ENCODE results near the gene ST8SIA1. TPM values are rescaled to one million over a fixed set of nuclear protein-coding genes. Genes with fewer than 3 reads are reported as not detected.

The ST8SIA1 gene
- total RNA-seq, 2 experiments from 2014 or later, result 9.5 to 9.6 TPM

- peaks cover 17% of the 10 kb centered on the region for H3K4me1 Mint-ChIP-seq (ENCODE audit: low read depth)
- POLR2A ChIA-PET, result no interaction called here
- no peaks in the 10 kb centered on the region for H3K27me3 Mint-ChIP-seq
- H3K36me3 Mint-ChIP-seq, result no peaks in the 10 kb centered on the region
- no peak overlapping the region for H3K27ac Mint-ChIP-seq
- no peak overlapping the region for H3K4me3 Mint-ChIP-seq
- intact Hi-C loops (cut with micrococcal nuclease), result no loop called here
- DNase-seq, result no peak
- H3K9me3 Mint-ChIP-seq, result no peaks in the 10 kb centered on the region
- CTCF ChIA-PET, result no interaction called here
These were observed 104.7 kb downstream of the ST8SIA1 start for GRCh38 chr12:22229652-22230279.

DNA sequence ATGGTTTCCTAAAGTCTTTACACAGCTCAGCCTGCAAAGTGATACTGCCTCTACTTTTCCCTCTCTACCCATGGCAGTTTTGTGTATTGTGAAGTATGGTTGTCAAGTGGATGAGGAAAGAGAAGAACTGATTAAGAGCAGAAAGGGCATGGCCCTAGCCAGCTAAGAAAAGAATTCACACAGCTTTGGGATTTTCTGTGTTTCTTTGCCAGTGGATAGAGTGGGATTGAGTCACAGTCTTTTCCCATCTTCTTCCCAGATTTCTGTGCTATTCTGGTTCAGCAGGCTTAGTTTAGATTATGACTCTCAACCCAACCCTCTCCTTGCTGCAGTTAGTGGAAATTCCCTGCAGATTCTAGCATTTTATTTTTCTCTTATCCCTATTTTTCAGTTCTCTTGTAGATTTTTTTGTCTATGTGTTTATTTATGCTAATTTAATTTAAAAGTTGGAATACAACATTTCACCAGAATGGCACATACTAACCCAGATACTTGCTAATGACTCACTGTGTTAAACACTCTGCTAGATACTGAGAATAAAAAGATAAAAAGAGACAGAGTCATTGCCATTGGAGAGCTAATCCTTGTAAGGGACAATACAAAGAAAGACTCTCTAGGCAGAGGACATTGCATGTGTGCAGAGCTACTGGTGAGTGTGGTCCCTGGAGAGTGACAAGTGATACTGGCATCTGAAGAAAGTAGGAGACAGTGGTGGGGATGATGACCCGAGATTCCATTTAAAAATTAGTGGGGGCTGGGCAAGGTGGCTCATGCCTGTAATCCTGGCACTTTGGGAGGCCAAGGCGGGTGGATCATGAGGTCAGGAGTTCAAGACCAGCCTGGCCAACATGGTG lies 106.3 kb downstream of the ST8SIA1 start:
- Mint-ChIP-seq H3K4me1 (ENCODE audit: low read depth) (peaks cover 19% of the 10 kb centered on the region), H3K36me3 (no peaks in the 10 kb centered on the region), H3K27ac (no peak overlapping the region), H3K9me3 (no peaks in the 10 kb centered on the region), H3K4me3 (no peak overlapping the region), H3K27me3 (no peaks in the 10 kb centered on the region)
- POLR2A ChIA-PET, result interaction anchor here (0.8 kb wide), 1 partner anchor 107 kb away, joined by 3 read pairs; no protein-coding TSS in a partner anchor
- no peak for DNase-seq
- intact Hi-C loops (cut with micrococcal nuclease), result no loop called here
- CTCF ChIA-PET, result no interaction called here

GRCh38 chr12:22223356-22223755 lies 111.2 kb downstream of the ST8SIA1 start:
- Mint-ChIP-seq H3K27ac (no peak overlapping the region), H3K9me3 (no peaks in the 10 kb centered on the region), H3K27me3 (no peaks in the 10 kb centered on the region), H3K4me1 (ENCODE audit: low read depth) (peaks cover 17% of the 10 kb centered on the region), H3K36me3 (no peaks in the 10 kb centered on the region), H3K4me3 (no peak overlapping the region)
- CTCF ChIA-PET, result no interaction called here
- intact Hi-C loops (cut with micrococcal nuclease), result no loop called here
- DNase-seq, result no peak
- POLR2A ChIA-PET, result no interaction called here

DNA sequence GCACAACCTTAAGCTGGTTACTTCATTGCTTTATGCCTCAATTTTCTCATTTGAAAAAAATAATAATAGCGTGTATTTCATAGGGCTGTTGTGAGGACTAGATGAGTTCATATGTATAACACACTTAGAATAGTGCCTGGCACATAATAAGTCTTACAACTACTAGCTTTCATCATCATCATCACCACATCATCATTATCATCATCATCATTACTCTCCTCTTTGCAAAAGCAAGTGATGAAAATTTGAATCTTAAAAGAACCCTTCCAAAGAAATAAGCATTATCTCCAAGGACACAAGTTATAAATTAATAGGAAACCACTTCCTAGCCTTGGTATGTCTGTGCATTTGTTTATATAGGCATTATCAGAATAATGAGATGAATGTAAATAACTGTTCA lies 117.0 kb downstream of the ST8SIA1 start:
- no peak overlapping the region for H3K4me3 Mint-ChIP-seq
- H3K4me1 Mint-ChIP-seq (ENCODE audit: low read depth), result no peaks in the 10 kb centered on the region
- H3K36me3 Mint-ChIP-seq, result peaks cover 4% of the 10 kb centered on the region
- DNase-seq, result no peak
- H3K27ac Mint-ChIP-seq, result no peak overlapping the region
- intact Hi-C loops (cut with micrococcal nuclease), result no loop called here
- no peaks in the 10 kb centered on the region for H3K27me3 Mint-ChIP-seq
- POLR2A ChIA-PET, result no interaction called here
- H3K9me3 Mint-ChIP-seq, result no peaks in the 10 kb centered on the region
- CTCF ChIA-PET, result no interaction called here

DNA sequence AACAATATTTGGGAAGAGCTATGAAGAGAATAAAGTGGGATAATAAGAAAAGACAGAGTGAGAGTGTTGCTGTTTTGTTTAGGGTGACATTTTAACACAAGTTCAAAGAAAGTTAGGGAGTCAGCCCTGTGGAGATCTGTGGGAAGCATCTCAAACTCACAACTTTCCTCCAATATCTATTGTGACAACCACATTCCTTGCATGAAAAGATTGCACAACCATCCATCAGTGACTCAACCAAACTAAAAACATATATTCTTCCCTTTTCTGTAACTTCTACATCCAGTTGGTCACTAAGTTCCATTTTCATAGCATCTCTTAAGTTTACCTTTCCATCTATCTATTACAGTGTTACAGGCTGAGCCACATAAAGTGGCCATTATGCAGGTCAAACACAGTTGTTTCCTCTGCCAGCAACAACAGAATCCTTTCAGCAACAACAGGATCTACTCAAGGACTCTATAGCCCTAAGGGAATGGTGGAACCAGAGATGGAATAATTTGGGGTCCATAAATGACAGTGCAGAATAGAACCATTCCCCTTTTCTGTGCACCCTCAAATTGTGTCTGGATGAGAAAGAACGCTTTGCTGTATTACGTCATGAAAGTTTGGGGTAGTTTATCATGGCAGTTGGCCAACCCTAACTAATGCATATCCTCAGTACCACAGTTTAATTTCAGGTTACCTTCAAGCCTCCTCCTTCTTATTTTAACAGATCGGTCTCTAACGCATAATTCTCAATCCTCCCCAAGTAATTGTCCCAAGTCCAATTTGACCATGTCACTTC lies 118.8 kb downstream of the ST8SIA1 start:
- no peak overlapping the region for H3K27ac Mint-ChIP-seq
- no peaks in the 10 kb centered on the region for H3K9me3 Mint-ChIP-seq
- no peak for DNase-seq
- H3K27me3 Mint-ChIP-seq, result no peaks in the 10 kb centered on the region
- intact Hi-C loops (cut with micrococcal nuclease), result no loop called here
- ChIA-PET POLR2A (no interaction called here), CTCF (no interaction called here)
- no peak overlapping the region for H3K4me3 Mint-ChIP-seq
- H3K4me1 Mint-ChIP-seq (ENCODE audit: low read depth), result no peaks in the 10 kb centered on the region
- H3K36me3 Mint-ChIP-seq, result peaks cover 6% of the 10 kb centered on the region

DNA sequence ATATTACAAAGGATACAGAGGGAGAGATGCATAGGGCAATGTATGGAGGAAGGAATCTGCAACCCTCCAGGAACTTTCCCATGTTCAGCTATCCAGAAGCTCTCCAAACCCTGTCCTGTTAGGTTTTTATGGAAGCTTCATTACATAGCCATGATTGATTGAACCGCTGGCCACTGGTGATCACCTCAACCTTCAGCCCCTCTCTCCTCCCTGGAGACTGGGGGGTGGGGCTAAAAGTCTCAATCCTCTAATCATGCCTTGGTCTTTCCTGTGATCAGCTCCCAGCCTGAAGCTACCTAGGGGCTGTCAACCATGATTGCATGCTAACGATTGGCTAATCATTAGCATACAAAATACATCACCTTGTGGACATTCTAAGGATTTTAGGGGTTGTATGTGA lies 123.4 kb downstream of the ST8SIA1 start:
- DNase-seq, result no peak
- intact Hi-C loops (cut with micrococcal nuclease), result no loop called here
- peaks cover 6% of the 10 kb centered on the region for H3K36me3 Mint-ChIP-seq
- H3K4me1 Mint-ChIP-seq (ENCODE audit: low read depth), result no peaks in the 10 kb centered on the region
- no peak overlapping the region for H3K27ac Mint-ChIP-seq
- H3K9me3 Mint-ChIP-seq, result no peaks in the 10 kb centered on the region
- no peak overlapping the region for H3K4me3 Mint-ChIP-seq
- POLR2A ChIA-PET, result interaction anchor here (0.6 kb wide), 1 partner anchor 201 kb away, joined by 3 read pairs; no protein-coding TSS in a partner anchor
- H3K27me3 Mint-ChIP-seq, result no peaks in the 10 kb centered on the region
- CTCF ChIA-PET, result no interaction called here

DNA sequence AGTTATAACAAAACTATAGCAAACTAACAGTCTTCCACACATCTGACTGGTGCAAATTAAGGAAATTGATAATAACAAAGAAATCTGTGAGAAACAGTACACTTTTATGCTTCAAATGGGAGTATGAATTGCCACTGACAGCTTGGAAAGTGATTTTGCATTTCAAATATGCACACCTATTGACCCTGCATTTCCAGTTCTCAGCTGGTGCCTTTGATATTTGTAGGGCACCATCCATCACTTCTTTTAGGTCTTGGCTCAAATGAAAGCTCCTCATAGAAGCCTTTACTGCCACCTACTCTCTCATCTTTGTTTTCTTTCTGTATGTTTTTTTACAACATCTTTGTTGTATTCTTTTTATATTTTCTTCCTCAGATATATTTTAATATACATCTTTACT lies 125.1 kb downstream of the ST8SIA1 start:
- Mint-ChIP-seq H3K27me3 (no peaks in the 10 kb centered on the region), H3K36me3 (peaks cover 8% of the 10 kb centered on the region), H3K4me3 (no peak overlapping the region), H3K9me3 (peaks cover under 1% of the 10 kb centered on the region), H3K27ac (no peak overlapping the region), H3K4me1 (ENCODE audit: low read depth) (no peaks in the 10 kb centered on the region)
- intact Hi-C loops (cut with micrococcal nuclease), result no loop called here
- ChIA-PET POLR2A (no interaction called here), CTCF (no interaction called here)
- no peak for DNase-seq

DNA sequence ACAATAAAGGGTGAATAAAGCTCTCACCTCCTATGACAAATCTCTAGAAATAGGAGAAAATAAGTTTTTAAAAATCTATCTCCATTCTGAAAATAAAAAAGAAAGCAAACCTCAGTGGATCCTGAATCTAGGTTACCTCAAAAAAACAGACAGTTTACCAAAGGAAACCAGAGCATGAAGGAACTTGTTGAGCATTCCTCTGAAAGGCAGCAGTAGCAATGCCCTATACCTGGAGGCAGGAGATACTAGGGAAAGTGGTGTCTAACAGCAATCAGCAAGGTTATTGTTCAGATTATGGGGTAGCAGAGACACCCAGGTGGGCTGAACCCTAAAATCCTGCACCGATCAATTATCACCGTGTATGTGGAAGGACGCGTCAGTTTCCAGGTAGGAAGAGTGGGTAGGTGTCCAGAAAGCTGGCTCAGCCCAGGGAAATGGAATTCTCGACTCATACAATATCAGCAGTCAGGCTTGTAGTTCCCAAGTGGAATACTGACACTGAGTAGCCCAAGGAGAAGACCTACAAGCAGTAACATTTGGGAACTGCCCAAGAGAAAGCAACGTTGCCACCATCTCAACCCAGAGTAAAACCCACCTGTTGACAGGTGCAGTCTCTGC lies 128.3 kb downstream of the ST8SIA1 start:
- Mint-ChIP-seq H3K27me3 (no peaks in the 10 kb centered on the region), H3K4me3 (no peak overlapping the region), H3K27ac (no peak overlapping the region), H3K9me3 (peaks cover 13% of the 10 kb centered on the region), H3K4me1 (ENCODE audit: low read depth) (no peaks in the 10 kb centered on the region), H3K36me3 (peaks cover 15% of the 10 kb centered on the region)
- intact Hi-C loops (cut with micrococcal nuclease), result no loop called here
- no peak for DNase-seq
- ChIA-PET CTCF (no interaction called here), POLR2A (no interaction called here)

GRCh38 chr12:22204391-22204790 lies 130.1 kb downstream of the ST8SIA1 start:
- intact Hi-C loops (cut with micrococcal nuclease), result no loop called here
- peaks cover 13% of the 10 kb centered on the region for H3K9me3 Mint-ChIP-seq
- H3K27me3 Mint-ChIP-seq, result no peaks in the 10 kb centered on the region
- no peaks in the 10 kb centered on the region for H3K4me1 Mint-ChIP-seq (ENCODE audit: low read depth)
- peaks cover 18% of the 10 kb centered on the region for H3K36me3 Mint-ChIP-seq
- CTCF ChIA-PET, result no interaction called here
- H3K4me3 Mint-ChIP-seq, result no peak overlapping the region
- no peak overlapping the region for H3K27ac Mint-ChIP-seq
- POLR2A ChIA-PET, result no interaction called here
- no peak for DNase-seq

GRCh38 chr12:22202847-22203246 lies 131.7 kb downstream of the ST8SIA1 start:
- no peaks in the 10 kb centered on the region for H3K27me3 Mint-ChIP-seq
- H3K36me3 Mint-ChIP-seq, result peaks cover 18% of the 10 kb centered on the region
- H3K9me3 Mint-ChIP-seq, result peaks cover 13% of the 10 kb centered on the region
- H3K4me1 Mint-ChIP-seq (ENCODE audit: low read depth), result no peaks in the 10 kb centered on the region
- H3K4me3 Mint-ChIP-seq, result no peak overlapping the region
- DNase-seq, result no peak
- ChIA-PET CTCF (no interaction called here), POLR2A (interaction anchor here (0.6 kb wide), 1 partner anchor 72 kb away, joined by 3 read pairs; no protein-coding TSS in a partner anchor)
- no peak overlapping the region for H3K27ac Mint-ChIP-seq
- intact Hi-C loops (cut with micrococcal nuclease), result no loop called here

DNA sequence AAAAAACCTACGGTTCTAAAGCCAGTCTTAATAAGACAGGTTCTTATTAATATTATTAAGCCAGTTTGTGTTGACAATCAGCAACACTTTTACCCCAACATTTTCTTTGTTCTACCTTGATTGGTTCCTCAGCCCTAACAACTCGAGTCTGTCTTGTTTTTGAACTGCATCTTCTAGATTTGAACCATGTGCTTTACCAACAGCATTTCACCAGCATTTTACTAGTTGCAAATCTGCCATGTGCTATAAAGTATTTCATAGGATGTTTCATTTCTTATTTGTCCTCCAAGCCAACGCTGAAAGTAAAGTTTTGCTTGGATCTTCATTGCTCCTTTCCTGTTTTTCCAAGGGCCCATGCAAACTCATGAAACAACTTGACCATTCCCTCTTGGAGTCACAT lies 133.4 kb downstream of the ST8SIA1 start:
- no peak overlapping the region for H3K27ac Mint-ChIP-seq
- H3K4me1 Mint-ChIP-seq (ENCODE audit: low read depth), result peaks cover 2% of the 10 kb centered on the region
- ChIA-PET POLR2A (no interaction called here), CTCF (interaction anchor here (0.6 kb wide), 1 partner anchor 134 kb away, joined by 3 read pairs; no protein-coding TSS in a partner anchor)
- peaks cover 13% of the 10 kb centered on the region for H3K9me3 Mint-ChIP-seq
- H3K36me3 Mint-ChIP-seq, result peaks cover 18% of the 10 kb centered on the region
- intact Hi-C loops (cut with micrococcal nuclease), result no loop called here
- no peak for DNase-seq
- no peak overlapping the region for H3K4me3 Mint-ChIP-seq
- H3K27me3 Mint-ChIP-seq, result no peaks in the 10 kb centered on the region

GRCh38 chr12:22196236-22196635 lies 138.3 kb downstream of the ST8SIA1 start:
- ChIA-PET POLR2A (no interaction called here), CTCF (interaction anchor here (0.9 kb wide), 1 partner anchor 139 kb away, joined by 4 read pairs; no protein-coding TSS in a partner anchor)
- H3K27ac Mint-ChIP-seq, result no peak overlapping the region
- peaks cover 3% of the 10 kb centered on the region for H3K36me3 Mint-ChIP-seq
- H3K4me3 Mint-ChIP-seq, result no peak overlapping the region
- intact Hi-C loops (cut with micrococcal nuclease), result loop anchor here (10.0 kb wide), 1 partner anchor 249 kb away; no protein-coding TSS in a partner anchor
- H3K4me1 Mint-ChIP-seq (ENCODE audit: low read depth), result peaks cover 2% of the 10 kb centered on the region
- DNase-seq, result no peak
- H3K9me3 Mint-ChIP-seq, result no peaks in the 10 kb centered on the region
- no peaks in the 10 kb centered on the region for H3K27me3 Mint-ChIP-seq
